SK-N-SH (cell line): ENCODE data around the gene CALHM5. TPM values are rescaled to one million over a fixed set of nuclear protein-coding genes. Genes with fewer than 3 reads are reported as not detected.

Source experiments
- CTCF ChIA-PET: fragments of 300-600, 350-600 bp; formaldehyde crosslinking; extraction: SDS; loops from one replicate; lab custom pipeline; 2021; lab: Yijun Ruan, JAX
- POLR2A ChIA-PET: fragments of 350-600 bp; sonication (Branson Sonifier 250); formaldehyde crosslinking; extraction: SDS; loops from one replicate; lab custom pipeline; 2020; ENCODE audit warnings: antibody characterized with exemption, inconsistent platforms; lab: Yijun Ruan, JAX
- DNase-seq: peaks from one replicate; pipeline ENCODE4 v3.0.0; 2012
- H2AFZ ChIP-seq: fragments of 200-600 bp; sonication (generic); 2 replicates; pipeline ENCODE4 v1.8.1; 2016; ENCODE audit warnings: antibody characterized with exemption, mild to moderate bottlenecking, low read depth
- H3F3A ChIP-seq: fragments of 200-600 bp; sonication (generic); replicated peaks from 2 replicates; pipeline ENCODE3; 2016; ENCODE audit warnings: antibody characterized with exemption, mild to moderate bottlenecking; ENCODE audit not compliant: insufficient read depth
- H3K27ac ChIP-seq, 2 experiments: fragments of 200-500 bp in 1 of 2; fragments of 200-600 bp in 1 of 2; sonication (Bioruptor generic) in 1 of 2; sonication (generic), shearing (Covaris generic) in 1 of 2; 2 replicates each; pipeline versions ENCODE4 v1.5.1 to v1.6.1; 2014 to 2016; ENCODE audit warnings: low read depth in 2 of 2, inconsistent platforms in 1 of 2, low read length in 1 of 2, mild to moderate bottlenecking in 1 of 2, mixed read lengths in 1 of 2
- H3K27me3 ChIP-seq: fragments of 200-600 bp; sonication (generic), shearing (Covaris generic); 2 replicates; pipeline ENCODE4 v1.6.1; 2016; ENCODE audit warnings: mixed run types; ENCODE audit not compliant: insufficient read depth
- H3K36me3 ChIP-seq, 2 experiments: fragments of 200-500 bp in 1 of 2; fragments of 200-600 bp in 1 of 2; sonication (Bioruptor generic) in 1 of 2; sonication (generic) in 1 of 2; replicated peaks in 1 of 2; 2 replicates each; pipeline versions ENCODE3 to v1.5.1; 2014 to 2016; ENCODE audit warnings: low read length in 1 of 2, mild to moderate bottlenecking in 1 of 2; ENCODE audit not compliant: insufficient read depth in 2 of 2, control insufficient read depth in 1 of 2
- H3K4me1 ChIP-seq, 2 experiments: fragments of 200-500 bp in 1 of 2; fragments of 200-600 bp in 1 of 2; sonication (Bioruptor generic) in 1 of 2; sonication (generic), shearing (Covaris generic) in 1 of 2; 2 replicates each; pipeline versions ENCODE4 v1.5.1 to v1.6.1; 2014 to 2016; ENCODE audit warnings: low read depth in 1 of 2, low read length in 1 of 2, mixed run types in 1 of 2; ENCODE audit not compliant: insufficient read depth in 2 of 2, control insufficient read depth in 1 of 2
- H3K4me2 ChIP-seq: fragments of 200-600 bp; sonication (generic), shearing (Covaris generic); 2 replicates; pipeline ENCODE4 v1.6.1; 2017; ENCODE audit warnings: mixed run types
- H3K4me3 ChIP-seq, 2 experiments: fragments of 200-500 bp in 1 of 2; fragments of 200-600 bp in 1 of 2; sonication (Bioruptor generic) in 1 of 2; sonication (generic), shearing (Covaris generic) in 1 of 2; 2 replicates each; pipeline versions ENCODE4 v1.5.1 to v1.8.1; 2014 to 2016; ENCODE audit warnings: low read depth in 2 of 2, inconsistent platforms in 1 of 2, low read length in 1 of 2, mild to moderate bottlenecking in 1 of 2, mixed read lengths in 1 of 2, moderate library complexity in 1 of 2
- H3K79me2 ChIP-seq: fragments of 200-600 bp; sonication (generic); 2 replicates; pipeline ENCODE4 v1.8.1; 2017; ENCODE audit warnings: mild to moderate bottlenecking; ENCODE audit not compliant: insufficient read depth
- H3K9ac ChIP-seq: fragments of 200-600 bp; sonication (generic); 2 replicates; pipeline ENCODE4 v1.6.1; 2017; ENCODE audit warnings: mixed run types
- H3K9me2 ChIP-seq: fragments of 200-600 bp; sonication (generic); 2 replicates; pipeline ENCODE4 v1.6.1; 2017; ENCODE audit warnings: mixed run types
- H3K9me3 ChIP-seq: fragments of 200-600 bp; sonication (generic); 2 replicates; pipeline ENCODE4 v1.6.1; 2017; ENCODE audit warnings: mixed run types, mild to moderate bottlenecking, moderate library complexity
- H4K20me1 ChIP-seq: fragments of 200-600 bp; sonication (generic); 2 replicates; pipeline ENCODE4 v1.6.1; 2017; ENCODE audit warnings: mild to moderate bottlenecking, mixed run types; ENCODE audit not compliant: insufficient read depth
- CHD2 ChIP-seq: fragments of 150-350 bp; IDR thresholded peaks from 2 replicates; pipeline ENCODE4 v1.6.1; 2018; ENCODE audit warnings: low read length; ENCODE audit not compliant: partially characterized antibody
- EZH2phosphoT487 ChIP-seq: fragments of 200-600 bp; sonication (generic); IDR thresholded peaks from 2 replicates; pipeline ENCODE4 v1.6.1; 2017; ENCODE audit warnings: low read depth, mixed run types, mild to moderate bottlenecking, antibody characterized with exemption, moderate library complexity, borderline replicate concordance
- GABPA ChIP-seq: IDR thresholded peaks from 2 replicates; pipeline ENCODE4 v1.4.0; 2012; ENCODE audit warnings: low read depth, mild to moderate bottlenecking
- JUND ChIP-seq: IDR thresholded peaks from 2 replicates; pipeline ENCODE4 v1.4.0; 2012
- MEF2A ChIP-seq: IDR thresholded peaks from 2 replicates; pipeline ENCODE4 v1.4.0; 2012; ENCODE audit warnings: low read depth, borderline replicate concordance
- MXI1 ChIP-seq: IDR thresholded peaks from 2 replicates; pipeline ENCODE4 v1.6.1; 2012; ENCODE audit warnings: mild to moderate bottlenecking, low read depth, low read length, improper control_type of control experiment
- NFIC ChIP-seq: IDR thresholded peaks from 2 replicates; pipeline ENCODE4 v1.4.0; 2012; ENCODE audit warnings: borderline replicate concordance
- NRF1 ChIP-seq: IDR thresholded peaks from 2 replicates; pipeline ENCODE4 v1.6.1; 2012; ENCODE audit warnings: low read depth, mild to moderate bottlenecking, low read length
- POLR2AphosphoS5 ChIP-seq: IDR thresholded peaks from 2 replicates; pipeline ENCODE4 v1.6.1; 2012; ENCODE audit warnings: low read depth, low read length
- RAD21 ChIP-seq: IDR thresholded peaks from 2 replicates; pipeline ENCODE4 v1.6.1; 2012; ENCODE audit warnings: mild to moderate bottlenecking, low read length
- RCOR1 ChIP-seq: fragments of 150-350 bp; IDR thresholded peaks from 2 replicates; pipeline ENCODE4 v1.6.1; 2017; ENCODE audit warnings: antibody characterized with exemption, low read length
- RXRA ChIP-seq: IDR thresholded peaks from 2 replicates; pipeline ENCODE4 v1.4.0; 2012; ENCODE audit warnings: low read depth, mild to moderate bottlenecking, borderline replicate concordance
- SIN3A ChIP-seq: IDR thresholded peaks from 2 replicates; pipeline ENCODE4 v1.6.1; 2012; ENCODE audit warnings: low read depth, mild to moderate bottlenecking, low read length, moderate library complexity, borderline replicate concordance
- SMC3 ChIP-seq: IDR thresholded peaks from 2 replicates; pipeline ENCODE4 v1.6.1; 2012; ENCODE audit warnings: low read depth, low read length, improper control_type of control experiment
- YY1 ChIP-seq: IDR thresholded peaks from 2 replicates; pipeline ENCODE4 v1.4.0; 2012; ENCODE audit warnings: low read depth, mild to moderate bottlenecking
- ZBTB33 ChIP-seq: IDR thresholded peaks from 2 replicates; pipeline ENCODE4 v1.4.0; 2012; ENCODE audit warnings: low read depth, borderline replicate concordance
- WGBS: methylation state at CpG from one replicate; pipeline ENCODE4 v1.1.6; 2017; ENCODE audit warnings: low lambda C conversion rate; 5-methylcytosine and 5-hydroxymethylcytosine counted together
- polyA plus RNA-seq, 3 experiments: library from polyadenylated mRNA; depleted of rRNA; stranded (reverse); fragments of >200 nt; gene quantifications; 2 replicates each; pipeline ENCODE4 v1.2.3, GENCODE V29; 2012
- TF ChIP-seq, protein P1 (sequence below): IDR thresholded peaks from 2 replicates; pipeline ENCODE4; 2012

CALHM5 gene
- polyA plus RNA-seq, 1 of the 3 experiments (the other 2 are of a cell fraction): 0.38 TPM

DNA sequence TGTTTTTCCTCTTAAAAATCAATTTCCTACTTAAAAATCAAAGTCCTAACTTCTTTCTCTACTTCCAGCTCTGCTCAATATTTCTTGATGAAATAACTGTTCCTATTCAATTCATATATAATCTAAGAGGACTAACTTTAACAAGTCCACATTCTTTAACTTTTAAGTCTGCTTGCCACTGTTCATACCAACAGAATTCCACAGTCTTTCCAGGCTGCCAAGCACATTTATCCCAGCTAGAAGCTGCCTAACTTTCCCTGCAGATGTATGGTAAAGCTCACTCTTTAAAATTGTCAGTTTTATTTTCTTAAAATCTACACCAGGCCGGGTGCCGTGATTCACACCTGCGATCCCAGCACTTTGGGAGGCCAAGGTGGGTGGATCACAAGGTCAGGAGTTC lies 38.7 kb upstream of the CALHM5 start:
- Histone ChIP-seq H3K9me2 (no peaks in the 10 kb centered on the region), H2AFZ (no peak overlapping the region), H3K9ac (no peak overlapping the region), H3K4me2 (no peak overlapping the region), H3F3A (no peaks in the 10 kb centered on the region), H3K79me2 (no peaks in the 10 kb centered on the region), H3K4me1 (peaks cover 0 to 6% of the 10 kb centered on the region in 2 experiments; a peak in 1 of 4 replicates), H3K9me3 (no peaks in the 10 kb centered on the region; the same call in 1 of the 2 replicates)
- POLR2A ChIA-PET: no interaction called here
- no peak for DNase-seq
- TF ChIP-seq RXRA: no peak
- no peak for TF ChIP-seq JUND
- no peak for TF ChIP-seq POLR2AphosphoS5
- TF ChIP-seq, protein P1, sequence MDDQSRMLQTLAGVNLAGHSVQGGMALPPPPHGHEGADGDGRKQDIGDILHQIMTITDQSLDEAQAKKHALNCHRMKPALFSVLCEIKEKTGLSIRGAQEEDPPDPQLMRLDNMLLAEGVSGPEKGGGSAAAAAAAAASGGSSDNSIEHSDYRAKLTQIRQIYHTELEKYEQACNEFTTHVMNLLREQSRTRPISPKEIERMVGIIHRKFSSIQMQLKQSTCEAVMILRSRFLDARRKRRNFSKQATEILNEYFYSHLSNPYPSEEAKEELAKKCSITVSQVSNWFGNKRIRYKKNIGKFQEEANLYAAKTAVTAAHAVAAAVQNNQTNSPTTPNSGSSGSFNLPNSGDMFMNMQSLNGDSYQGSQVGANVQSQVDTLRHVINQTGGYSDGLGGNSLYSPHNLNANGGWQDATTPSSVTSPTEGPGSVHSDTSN: no peak
- TF ChIP-seq RAD21: no peak
- no peak for TF ChIP-seq GABPA
- no peak for TF ChIP-seq SMC3
- TF ChIP-seq SIN3A: no peak
- TF ChIP-seq, all 33 proteins: peak for 0
- CTCF ChIA-PET: no interaction called here
- Histone ChIP-seq H4K20me1 (no peaks in the 10 kb centered on the region), H3K27me3 (no peaks in the 10 kb centered on the region), H3K27ac (peak overlapping the region in 1 of 2 experiments; percentile 50; a peak in 1 of 4 replicates), H3K36me3 (no peaks in the 10 kb centered on the region), H3K4me3 (no peak overlapping the region)
- 75% methylated on average over 3 of the region's 3 CpGs for WGBS

DNA sequence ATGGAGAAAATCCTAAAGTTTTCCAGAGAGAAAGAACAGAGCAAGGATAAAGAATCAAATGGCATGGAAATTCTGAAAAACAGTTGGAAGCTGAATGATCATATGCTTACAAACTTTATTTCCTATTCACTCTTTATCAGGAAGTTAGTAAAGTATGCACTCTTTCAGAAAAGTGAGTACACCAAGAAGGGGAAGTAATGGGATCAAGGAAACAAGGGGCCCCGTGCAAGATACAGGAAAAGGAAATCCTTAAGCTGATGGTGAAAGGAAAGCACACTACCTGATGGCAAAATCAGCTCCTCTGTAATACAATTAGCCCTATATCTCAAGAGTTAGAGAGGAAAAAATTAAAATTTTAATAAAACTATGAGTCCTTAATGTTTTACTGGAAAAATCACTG lies 36.3 kb upstream of the CALHM5 start:
- H3K36me3 ChIP-seq: no peaks in the 10 kb centered on the region
- no peaks in the 10 kb centered on the region for H4K20me1 ChIP-seq
- H3K79me2 ChIP-seq: no peaks in the 10 kb centered on the region
- no peak overlapping the region for H3K4me2 ChIP-seq
- peaks cover 0 to 6% of the 10 kb centered on the region in 2 experiments; a peak in 1 of 4 replicates for H3K4me1 ChIP-seq
- DNase-seq: no peak
- H3K9me2 ChIP-seq: no peaks in the 10 kb centered on the region
- no peaks in the 10 kb centered on the region for H3F3A ChIP-seq
- no peak overlapping the region for H3K9ac ChIP-seq
- H3K4me3 ChIP-seq: no peak overlapping the region
- H3K27ac ChIP-seq: no peak overlapping the region
- 50% methylated on average over 1 of the region's 1 CpG for WGBS
- ChIA-PET CTCF (no interaction called here), POLR2A (no interaction called here)
- TF ChIP-seq SIN3A (no peak), MXI1 (no peak), JUND (no peak), RCOR1 (no peak), GABPA (no peak), POLR2AphosphoS5 (no peak), ZBTB33 (no peak), NRF1 (no peak), CHD2 (no peak), YY1 (no peak), MEF2A (no peak), NFIC (no peak), EZH2phosphoT487 (no peak)
- TF ChIP-seq, protein P1: no peak
- H3K9me3 ChIP-seq: no peaks in the 10 kb centered on the region
- H2AFZ ChIP-seq: no peak overlapping the region
- no peaks in the 10 kb centered on the region for H3K27me3 ChIP-seq
